B cell (primary cell): ENCODE results near the gene PTPN23. TPM values are rescaled to one million over a fixed set of nuclear protein-coding genes. Genes with fewer than 3 reads are reported as not detected.

Source experiments
- ATAC-seq: fragments of 200-7000 bp; cut with Tn5 transposase; one replicate; pipeline ENCODE4 v1.10.0; 2021; ENCODE audit warnings: low read depth, mild to moderate bottlenecking, moderate number of reproducible peaks, moderate library complexity
- CTCF ChIA-PET: fragments of 350-600 bp; sonication (Branson Sonifier 250); formaldehyde crosslinking; loops from one replicate; lab custom pipeline; 2021; ENCODE audit warnings: antibody characterized with exemption, inconsistent platforms; lab: Charles Lee
- POLR2A ChIA-PET: fragments of 350-600 bp; sonication (Branson Sonifier 250); formaldehyde crosslinking; loops from one replicate; lab custom pipeline; 2021; ENCODE audit warnings: antibody characterized with exemption; lab: Charles Lee
- DNase-seq: peaks from one replicate; pipeline ENCODE4 v3.0.0; 2013
- H2AFZ ChIP-seq: 2 replicates; pipeline ENCODE4 v1.6.1; 2012; ENCODE audit warnings: mild to moderate bottlenecking, low read depth, low read length; ENCODE audit not compliant: insufficient read depth, poor library complexity, severe bottlenecking
- H3K27ac ChIP-seq, 2 donors: 1 replicate in 1 of 2; 2 replicates in 1 of 2; pipeline ENCODE4 v1.5.1; 2012 to 2013; ENCODE audit warnings: low read length in 2 of 2, mild to moderate bottlenecking in 2 of 2, moderate library complexity in 1 of 2
- H3K27me3 ChIP-seq, 4 experiments: fragments of 200-600 bp in 1 of 4; sonication (generic) in 1 of 4; replicated peaks in 1 of 4; 1 replicate in 2 of 4; 2 replicates in 2 of 4; pipeline versions ENCODE4 v1.6.1 to v1.7.0; 2013 to 2016; ENCODE audit warnings: low read length in 3 of 4, mild to moderate bottlenecking in 2 of 4, mixed read lengths in 1 of 4, moderate library complexity in 1 of 4; ENCODE audit not compliant: insufficient read depth in 4 of 4, control insufficient read depth in 3 of 4; ENCODE audit errors: control extremely low read depth in 1 of 4
- H3K36me3 ChIP-seq, 2 experiments: replicated peaks in 1 of 2; 1 replicate in 1 of 2; 2 replicates in 1 of 2; pipeline versions ENCODE4 v1.6.1 to v1.7.1; 2013; ENCODE audit warnings: low read length in 1 of 2; ENCODE audit not compliant: insufficient read depth in 2 of 2, control insufficient read depth in 1 of 2; ENCODE audit errors: control extremely low read depth in 1 of 2, extremely low read depth in 1 of 2
- H3K4me1 ChIP-seq, 2 donors: fragments of 200-600 bp in 1 of 2; sonication (generic) in 1 of 2; 1 replicate in 1 of 2; 2 replicates in 1 of 2; pipeline versions ENCODE4 v1.5.1 to v1.6.1; 2013 to 2017; ENCODE audit warnings: low read length in 2 of 2; ENCODE audit not compliant: control insufficient read depth in 2 of 2, insufficient read depth in 2 of 2
- H3K4me2 ChIP-seq: replicated peaks from 2 replicates; pipeline ENCODE3; 2012; ENCODE audit warnings: mild to moderate bottlenecking, low read depth, low read length; ENCODE audit not compliant: poor library complexity, severe bottlenecking
- H3K4me3 ChIP-seq, 5 experiments: fragments of 200-600 bp in 1 of 5; sonication (generic) in 1 of 5; 1 replicate in 3 of 5; 2 replicates in 2 of 5; pipeline versions ENCODE4 v1.5.1 to v1.7.0; 2011 to 2016; ENCODE audit warnings: low read length in 4 of 5, mild to moderate bottlenecking in 4 of 5, low read depth in 2 of 5, control low read depth in 1 of 5, moderate library complexity in 1 of 5; ENCODE audit not compliant: insufficient read depth in 1 of 5; ENCODE audit errors: control extremely low read depth in 1 of 5, extremely low read depth in 1 of 5
- H3K79me2 ChIP-seq: fragments of 200-600 bp; sonication (generic); one replicate; pipeline ENCODE4 v1.6.0; 2016; ENCODE audit warnings: low read length; ENCODE audit not compliant: control insufficient read depth, insufficient read depth
- H3K9ac ChIP-seq: fragments of 200-600 bp; sonication (generic); 2 replicates; pipeline ENCODE4 v1.6.1; 2017; ENCODE audit warnings: mild to moderate bottlenecking, low read length, moderate library complexity
- H3K9me3 ChIP-seq, 3 donors: one replicate each; pipeline versions ENCODE4 v1.6.1 to v1.7.1; 2013; ENCODE audit warnings: low read length in 2 of 3; ENCODE audit not compliant: control insufficient read depth in 2 of 3, insufficient read depth in 1 of 3; ENCODE audit errors: control extremely low read depth in 1 of 3
- H4K20me1 ChIP-seq: 2 replicates; pipeline ENCODE4 v1.6.0; 2012; ENCODE audit warnings: mild to moderate bottlenecking, low read length; ENCODE audit not compliant: insufficient read depth, control insufficient read depth, poor library complexity, severe bottlenecking
- H3K27ac Mint-ChIP-seq: one replicate; pipeline ENCODE4 v1.8.0; 2021; ENCODE audit warnings: mixed read lengths
- H3K27me3 Mint-ChIP-seq: one replicate; pipeline ENCODE4 v1.8.0; 2021; ENCODE audit warnings: mixed read lengths
- H3K4me1 Mint-ChIP-seq: one replicate; pipeline ENCODE4 v1.8.0; 2021; ENCODE audit warnings: mixed read lengths
- H3K4me3 Mint-ChIP-seq: one replicate; pipeline ENCODE4 v1.8.0; 2021; ENCODE audit warnings: mixed read lengths
- H3K9me3 Mint-ChIP-seq: one replicate; pipeline ENCODE4 v1.8.0; 2022; ENCODE audit warnings: mixed read lengths; ENCODE audit not compliant: insufficient read depth
- EZH2 ChIP-seq: IDR thresholded peaks from 2 replicates; pipeline ENCODE4 v1.6.1; 2012; ENCODE audit warnings: borderline replicate concordance, low read depth, mild to moderate bottlenecking, moderate library complexity, low read length; ENCODE audit not compliant: insufficient read depth, poor library complexity, severe bottlenecking
- WGBS: methylation state at CpG from one replicate; pipeline ENCODE4 v1.1.5; 2013; ENCODE audit warnings: missing lambda C conversion rate; ENCODE audit not compliant: insufficient coverage; 5-methylcytosine and 5-hydroxymethylcytosine counted together
- intact Hi-C: fragments of 100-400 bp; cut with micrococcal nuclease; formaldehyde crosslinking; loops from one replicate; pipeline ENCODE4 v1.10.0; 2022
- polyA minus RNA-seq: library from RNA; depleted of rRNA, polyadenylated mRNA; stranded (reverse); fragments of >200 nt; gene quantifications from 2 replicates; pipeline ENCODE4 v1.2.3, GENCODE V29; 2012
- polyA plus RNA-seq: library from polyadenylated mRNA; depleted of rRNA; stranded (reverse); fragments of >200 nt; gene quantifications from 2 replicates; pipeline ENCODE4 v1.2.3, GENCODE V29; 2012
- total RNA-seq, 2 donors: library from RNA; stranded (reverse); fragments of 120-200 nt in 1 of 2; gene quantifications; 1 replicate in 1 of 2; 2 replicates in 1 of 2; pipeline versions ENCODE4 v1.2.3 to v1.2.4, GENCODE V29; 2013 to 2022
- TF ChIP-seq, protein P1 (sequence below): fragments of 200-600 bp; IDR thresholded peaks from one replicate; pipeline ENCODE4 v1.8.0; 2022; ENCODE audit warnings: antibody characterized with exemption, mild to moderate bottlenecking

Gene PTPN23, protein sequence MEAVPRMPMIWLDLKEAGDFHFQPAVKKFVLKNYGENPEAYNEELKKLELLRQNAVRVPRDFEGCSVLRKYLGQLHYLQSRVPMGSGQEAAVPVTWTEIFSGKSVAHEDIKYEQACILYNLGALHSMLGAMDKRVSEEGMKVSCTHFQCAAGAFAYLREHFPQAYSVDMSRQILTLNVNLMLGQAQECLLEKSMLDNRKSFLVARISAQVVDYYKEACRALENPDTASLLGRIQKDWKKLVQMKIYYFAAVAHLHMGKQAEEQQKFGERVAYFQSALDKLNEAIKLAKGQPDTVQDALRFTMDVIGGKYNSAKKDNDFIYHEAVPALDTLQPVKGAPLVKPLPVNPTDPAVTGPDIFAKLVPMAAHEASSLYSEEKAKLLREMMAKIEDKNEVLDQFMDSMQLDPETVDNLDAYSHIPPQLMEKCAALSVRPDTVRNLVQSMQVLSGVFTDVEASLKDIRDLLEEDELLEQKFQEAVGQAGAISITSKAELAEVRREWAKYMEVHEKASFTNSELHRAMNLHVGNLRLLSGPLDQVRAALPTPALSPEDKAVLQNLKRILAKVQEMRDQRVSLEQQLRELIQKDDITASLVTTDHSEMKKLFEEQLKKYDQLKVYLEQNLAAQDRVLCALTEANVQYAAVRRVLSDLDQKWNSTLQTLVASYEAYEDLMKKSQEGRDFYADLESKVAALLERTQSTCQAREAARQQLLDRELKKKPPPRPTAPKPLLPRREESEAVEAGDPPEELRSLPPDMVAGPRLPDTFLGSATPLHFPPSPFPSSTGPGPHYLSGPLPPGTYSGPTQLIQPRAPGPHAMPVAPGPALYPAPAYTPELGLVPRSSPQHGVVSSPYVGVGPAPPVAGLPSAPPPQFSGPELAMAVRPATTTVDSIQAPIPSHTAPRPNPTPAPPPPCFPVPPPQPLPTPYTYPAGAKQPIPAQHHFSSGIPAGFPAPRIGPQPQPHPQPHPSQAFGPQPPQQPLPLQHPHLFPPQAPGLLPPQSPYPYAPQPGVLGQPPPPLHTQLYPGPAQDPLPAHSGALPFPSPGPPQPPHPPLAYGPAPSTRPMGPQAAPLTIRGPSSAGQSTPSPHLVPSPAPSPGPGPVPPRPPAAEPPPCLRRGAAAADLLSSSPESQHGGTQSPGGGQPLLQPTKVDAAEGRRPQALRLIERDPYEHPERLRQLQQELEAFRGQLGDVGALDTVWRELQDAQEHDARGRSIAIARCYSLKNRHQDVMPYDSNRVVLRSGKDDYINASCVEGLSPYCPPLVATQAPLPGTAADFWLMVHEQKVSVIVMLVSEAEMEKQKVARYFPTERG (N-terminal part only)
- total RNA-seq (68.8 TPM in 2 replicates), polyA plus RNA-seq (20.0 and 21.3 TPM in 2 replicates), polyA minus RNA-seq (19.8 and 45.6 TPM in 2 replicates)
- total RNA-seq (2013), result 11.8 TPM

DNA sequence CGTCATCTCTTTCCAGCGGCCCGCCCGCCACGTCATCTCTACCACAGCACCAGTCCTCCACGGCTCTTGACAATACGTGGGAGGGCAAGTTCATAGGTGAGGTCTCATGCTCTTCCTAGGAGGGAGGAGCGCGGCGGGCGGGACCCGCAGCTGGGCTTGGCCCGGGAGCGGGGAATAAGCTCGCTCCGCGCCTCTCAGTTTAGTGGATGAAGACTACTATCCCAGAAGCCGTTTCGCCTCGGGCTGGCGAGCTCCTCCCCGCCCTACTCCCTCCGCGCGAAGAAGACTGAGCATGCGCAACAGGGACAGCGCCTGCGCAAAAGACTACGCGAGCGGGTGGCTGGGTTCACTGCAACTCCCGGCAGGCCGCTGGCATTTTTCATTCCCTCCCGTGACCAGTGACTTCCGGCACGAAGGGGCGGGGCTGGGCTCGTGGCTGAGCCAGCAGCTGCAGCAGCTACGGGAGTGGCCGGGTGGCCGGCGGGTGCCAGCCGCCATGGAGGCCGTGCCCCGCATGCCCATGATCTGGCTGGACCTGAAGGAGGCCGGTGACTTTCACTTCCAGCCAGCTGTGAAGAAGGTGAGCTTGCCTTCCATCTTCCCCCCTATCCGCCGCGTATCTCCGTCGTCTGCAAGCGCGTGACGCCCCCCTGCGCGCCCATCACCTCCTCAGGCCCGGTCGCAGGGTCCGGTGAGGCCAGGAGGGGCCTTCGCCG lies at the start of gene PTPN23:
PTPN23 (plus strand) TSS at position 421 of the 716 bp plus-strand sequence; CDS start at position 497, 76 bp downstream.
- H4K20me1 ChIP-seq, result peaks cover 40% of the 10 kb centered on the region
- H3K27me3 ChIP-seq, result no peaks in the 10 kb centered on the region
- peak within 1 kb of the TSS; percentile 61 to 96 (median 91) for H3K4me3 ChIP-seq
- H3K36me3 ChIP-seq, result no peaks in the 10 kb centered on the region
- POLR2A ChIA-PET, result interaction anchor here (0.6 to 1.5 kb wide), 4 partner anchors 10 to 451 kb away, joined by 3 to 6 read pairs (median 4); partner anchors contain the start of gene SETD2
- no peaks in the 10 kb centered on the region for H3K9me3 Mint-ChIP-seq
- H3K9ac ChIP-seq, result peak within 1 kb of the TSS; percentile 81
- H3K27me3 Mint-ChIP-seq, result no peaks in the 10 kb centered on the region
- H3K4me2 ChIP-seq, result peak within 1 kb of the TSS; percentile 82
- peak within 1 kb of the TSS; percentile 100 for H3K4me3 Mint-ChIP-seq
- peaks cover 65% of the 10 kb centered on the region for H3K79me2 ChIP-seq
- peak within 1 kb of the TSS; percentile 93 to 95 for H3K27ac ChIP-seq
- intact Hi-C loops, result loop anchor here (1.0 to 5.0 kb wide), 9 partner anchors 34 to 533 kb away; partner anchors contain the start of genes DHX30, KIF9, KLHL18 and NBEAL2
- H3K4me1 Mint-ChIP-seq, result peaks cover 53% of the 10 kb centered on the region
- CTCF ChIA-PET, result interaction anchor here (0.8 to 1.9 kb wide), 4 partner anchors 40 to 535 kb away, joined by 3 to 7 read pairs (median 4); partner anchors contain the start of gene SETD2
- no peak for TF ChIP-seq EZH2
- TF ChIP-seq, protein P1, sequence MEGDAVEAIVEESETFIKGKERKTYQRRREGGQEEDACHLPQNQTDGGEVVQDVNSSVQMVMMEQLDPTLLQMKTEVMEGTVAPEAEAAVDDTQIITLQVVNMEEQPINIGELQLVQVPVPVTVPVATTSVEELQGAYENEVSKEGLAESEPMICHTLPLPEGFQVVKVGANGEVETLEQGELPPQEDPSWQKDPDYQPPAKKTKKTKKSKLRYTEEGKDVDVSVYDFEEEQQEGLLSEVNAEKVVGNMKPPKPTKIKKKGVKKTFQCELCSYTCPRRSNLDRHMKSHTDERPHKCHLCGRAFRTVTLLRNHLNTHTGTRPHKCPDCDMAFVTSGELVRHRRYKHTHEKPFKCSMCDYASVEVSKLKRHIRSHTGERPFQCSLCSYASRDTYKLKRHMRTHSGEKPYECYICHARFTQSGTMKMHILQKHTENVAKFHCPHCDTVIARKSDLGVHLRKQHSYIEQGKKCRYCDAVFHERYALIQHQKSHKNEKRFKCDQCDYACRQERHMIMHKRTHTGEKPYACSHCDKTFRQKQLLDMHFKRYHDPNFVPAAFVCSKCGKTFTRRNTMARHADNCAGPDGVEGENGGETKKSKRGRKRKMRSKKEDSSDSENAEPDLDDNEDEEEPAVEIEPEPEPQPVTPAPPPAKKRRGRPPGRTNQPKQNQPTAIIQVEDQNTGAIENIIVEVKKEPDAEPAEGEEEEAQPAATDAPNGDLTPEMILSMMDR, result no peak
- WGBS, result under 1% methylated on average over 55 of the region's 61 CpGs
- peak; percentile 81 for ATAC-seq
- peak; percentile 99 for DNase-seq
- no peaks in the 10 kb centered on the region for H3K9me3 ChIP-seq
- H3K4me1 ChIP-seq, result peaks cover 21 to 31% of the 10 kb centered on the region in 2 donors
- peak within 1 kb of the TSS; percentile 85 for H2AFZ ChIP-seq
- H3K27ac Mint-ChIP-seq, result peak within 1 kb of the TSS; percentile 99
